HepG2 (cell line): ENCODE results near the gene CRYZL1. TPM values are rescaled to one million over a fixed set of nuclear protein-coding genes. Genes with fewer than 3 reads are reported as not detected.

Experiments used
- CREB1 ChIP-seq, 2 experiments: fragments of 450-650 bp in 1 of 2; IDR thresholded peaks; 2 replicates each; pipeline ENCODE4 v1.6.1; 2016 to 2017; ENCODE audit warnings: control low read depth in 1 of 2, mild to moderate bottlenecking in 1 of 2, missing compliant biosample characterization in 1 of 2, missing genetic modification characterization in 1 of 2
- FOSL1 ChIP-seq: sonication (generic); formaldehyde crosslinking; IDR thresholded peaks from 2 replicates; pipeline ENCODE4 v1.9.0; 2021; ENCODE audit warnings: missing genetic modification reagents, borderline replicate concordance
- FOXK2 ChIP-seq: fragments of 450-650 bp; IDR thresholded peaks from 2 replicates; pipeline ENCODE4 v1.6.1; 2016
- HOXD1 ChIP-seq: sonication (generic); formaldehyde crosslinking; IDR thresholded peaks from 2 replicates; pipeline ENCODE4 v1.5.0; 2020; ENCODE audit warnings: missing genetic modification reagents
- KLF16 ChIP-seq, 2 experiments: sonication (generic) in 1 of 2; formaldehyde crosslinking in 1 of 2; IDR thresholded peaks; 2 replicates each; pipeline versions ENCODE4 v1.6.1 to v1.8.0; 2016 to 2023; ENCODE audit warnings: missing genetic modification reagents in 2 of 2, missing compliant biosample characterization in 1 of 2
- NFKB2 ChIP-seq: sonication (generic); formaldehyde crosslinking; IDR thresholded peaks from 2 replicates; pipeline ENCODE4 v1.4.0; 2020; ENCODE audit warnings: missing genetic modification reagents, borderline replicate concordance
- SKI ChIP-seq: fragments of 450-650 bp; IDR thresholded peaks from one replicate; pipeline ENCODE4 v1.6.1; 2018; ENCODE audit warnings: mild to moderate bottlenecking; ENCODE audit not compliant: partially characterized antibody
- TOE1 ChIP-seq: sonication (generic); formaldehyde crosslinking; IDR thresholded peaks from 2 replicates; pipeline ENCODE4 v1.4.0; 2020; ENCODE audit warnings: mild to moderate bottlenecking, missing genetic modification reagents
- ZNF572 ChIP-seq: sonication (generic); formaldehyde crosslinking; IDR thresholded peaks from 2 replicates; pipeline ENCODE4 v1.5.1; 2020; ENCODE audit warnings: mild to moderate bottlenecking, missing genetic modification reagents
- polyA plus RNA-seq, 8 experiments: library from polyadenylated mRNA; depleted of rRNA in 3 of 8; stranded (reverse) in 7 of 8; unstranded in 1 of 8; fragments of >200 nt; fragmentation: Illumina TruSeq in 4 of 8; extraction: Trizol in 4 of 8; gene quantifications; 2 replicates each; pipeline versions ENCODE4 v1.2.1 to v1.2.3, GENCODE V29; 2011 to 2016; ENCODE audit warnings: low read depth in 4 of 8, missing spikeins in 1 of 8, mixed read lengths in 1 of 8; ENCODE audit not compliant: insufficient read depth in 1 of 8
- total RNA-seq, 5 experiments: library from RNA; depleted of rRNA; stranded (reverse); fragments of >200 nt; fragmentation: Illumina TruSeq; extraction: Trizol; gene quantifications; 2 replicates each; pipeline ENCODE4 v1.2.3, GENCODE V29; 2016; ENCODE audit warnings: low read depth in 1 of 5
- TF ChIP-seq, protein P1 (sequence below): sonication (generic); formaldehyde crosslinking; IDR thresholded peaks from 2 replicates; pipeline ENCODE4 v1.4.0; 2020; ENCODE audit warnings: missing genetic modification reagents
- TF ChIP-seq, protein P2 (sequence below): sonication (generic); formaldehyde crosslinking; IDR thresholded peaks from 2 replicates; pipeline ENCODE4 v1.5.0; 2020; ENCODE audit warnings: mild to moderate bottlenecking, missing genetic modification reagents, borderline replicate concordance
- TF ChIP-seq, protein P3 (sequence below): IDR thresholded peaks from 2 replicates; pipeline ENCODE4 v1.6.1; 2016; ENCODE audit warnings: low read depth, borderline replicate concordance

The CRYZL1 gene
- total and polyA plus RNA-seq, 2 of the 13 experiments (the other 11 are each of a cell fraction or from before 2014, with no cell fraction given): 20.3 to 27.7 TPM

DNA sequence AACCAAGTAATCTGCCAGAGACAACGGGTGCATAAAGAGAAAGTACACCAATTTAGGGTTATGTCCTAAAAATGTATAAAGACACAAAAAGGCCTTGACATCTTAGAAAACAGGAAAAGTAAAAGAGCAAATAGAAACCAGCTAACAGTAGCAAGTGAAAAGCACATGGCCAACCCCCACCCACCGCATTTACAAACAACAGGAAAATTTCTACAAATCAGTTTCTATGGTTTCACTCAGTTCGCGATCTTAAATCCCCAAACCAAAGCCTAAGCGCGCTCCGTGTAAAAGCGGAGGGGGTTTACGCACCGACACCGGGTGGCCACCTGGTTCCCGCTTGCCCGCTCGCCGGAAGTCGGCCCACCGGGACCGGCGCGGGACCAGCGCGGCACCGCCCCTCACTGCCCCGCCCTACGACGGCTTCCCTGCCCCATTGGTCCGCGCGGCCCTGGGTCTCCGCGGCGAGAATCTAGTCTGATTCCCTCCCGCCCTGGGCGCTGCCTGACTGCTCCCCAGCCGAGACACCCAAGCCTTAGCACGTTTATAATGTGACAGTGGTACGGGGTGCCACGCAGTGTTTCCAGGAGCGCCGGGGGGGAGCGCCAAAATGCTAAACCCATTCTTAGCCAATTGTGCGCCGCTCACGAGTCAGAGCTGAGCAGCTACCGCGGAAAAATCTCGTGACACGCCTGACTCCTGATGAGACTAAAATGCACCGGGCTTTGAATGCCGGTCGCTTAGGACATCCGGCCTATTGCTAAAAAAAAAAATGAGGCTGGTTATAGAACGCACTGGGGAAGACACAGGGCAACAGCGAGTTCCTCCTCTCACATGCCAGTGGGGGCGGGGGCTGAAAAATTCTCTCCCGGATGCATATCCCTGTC, 99.5 kb downstream of the CRYZL1 start, which contains the start of gene GART (continued):
- TF ChIP-seq, protein P1, sequence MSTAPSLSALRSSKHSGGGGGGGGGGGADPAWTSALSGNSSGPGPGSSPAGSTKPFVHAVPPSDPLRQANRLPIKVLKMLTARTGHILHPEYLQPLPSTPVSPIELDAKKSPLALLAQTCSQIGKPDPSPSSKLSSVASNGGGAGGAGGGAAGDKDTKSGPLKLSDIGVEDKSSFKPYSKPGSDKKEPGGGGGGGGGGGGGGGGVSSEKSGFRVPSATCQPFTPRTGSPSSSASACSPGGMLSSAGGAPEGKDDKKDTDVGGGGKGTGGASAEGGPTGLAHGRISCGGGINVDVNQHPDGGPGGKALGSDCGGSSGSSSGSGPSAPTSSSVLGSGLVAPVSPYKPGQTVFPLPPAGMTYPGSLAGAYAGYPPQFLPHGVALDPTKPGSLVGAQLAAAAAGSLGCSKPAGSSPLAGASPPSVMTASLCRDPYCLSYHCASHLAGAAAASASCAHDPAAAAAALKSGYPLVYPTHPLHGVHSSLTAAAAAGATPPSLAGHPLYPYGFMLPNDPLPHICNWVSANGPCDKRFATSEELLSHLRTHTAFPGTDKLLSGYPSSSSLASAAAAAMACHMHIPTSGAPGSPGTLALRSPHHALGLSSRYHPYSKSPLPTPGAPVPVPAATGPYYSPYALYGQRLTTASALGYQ (CRISPR knock-in tag): peak; percentile 49; the same call in 1 of the 2 replicates
- no peak for TF ChIP-seq FOXK2
- TF ChIP-seq HOXD1 (CRISPR knock-in tag): no peak
- TF ChIP-seq, protein P2, sequence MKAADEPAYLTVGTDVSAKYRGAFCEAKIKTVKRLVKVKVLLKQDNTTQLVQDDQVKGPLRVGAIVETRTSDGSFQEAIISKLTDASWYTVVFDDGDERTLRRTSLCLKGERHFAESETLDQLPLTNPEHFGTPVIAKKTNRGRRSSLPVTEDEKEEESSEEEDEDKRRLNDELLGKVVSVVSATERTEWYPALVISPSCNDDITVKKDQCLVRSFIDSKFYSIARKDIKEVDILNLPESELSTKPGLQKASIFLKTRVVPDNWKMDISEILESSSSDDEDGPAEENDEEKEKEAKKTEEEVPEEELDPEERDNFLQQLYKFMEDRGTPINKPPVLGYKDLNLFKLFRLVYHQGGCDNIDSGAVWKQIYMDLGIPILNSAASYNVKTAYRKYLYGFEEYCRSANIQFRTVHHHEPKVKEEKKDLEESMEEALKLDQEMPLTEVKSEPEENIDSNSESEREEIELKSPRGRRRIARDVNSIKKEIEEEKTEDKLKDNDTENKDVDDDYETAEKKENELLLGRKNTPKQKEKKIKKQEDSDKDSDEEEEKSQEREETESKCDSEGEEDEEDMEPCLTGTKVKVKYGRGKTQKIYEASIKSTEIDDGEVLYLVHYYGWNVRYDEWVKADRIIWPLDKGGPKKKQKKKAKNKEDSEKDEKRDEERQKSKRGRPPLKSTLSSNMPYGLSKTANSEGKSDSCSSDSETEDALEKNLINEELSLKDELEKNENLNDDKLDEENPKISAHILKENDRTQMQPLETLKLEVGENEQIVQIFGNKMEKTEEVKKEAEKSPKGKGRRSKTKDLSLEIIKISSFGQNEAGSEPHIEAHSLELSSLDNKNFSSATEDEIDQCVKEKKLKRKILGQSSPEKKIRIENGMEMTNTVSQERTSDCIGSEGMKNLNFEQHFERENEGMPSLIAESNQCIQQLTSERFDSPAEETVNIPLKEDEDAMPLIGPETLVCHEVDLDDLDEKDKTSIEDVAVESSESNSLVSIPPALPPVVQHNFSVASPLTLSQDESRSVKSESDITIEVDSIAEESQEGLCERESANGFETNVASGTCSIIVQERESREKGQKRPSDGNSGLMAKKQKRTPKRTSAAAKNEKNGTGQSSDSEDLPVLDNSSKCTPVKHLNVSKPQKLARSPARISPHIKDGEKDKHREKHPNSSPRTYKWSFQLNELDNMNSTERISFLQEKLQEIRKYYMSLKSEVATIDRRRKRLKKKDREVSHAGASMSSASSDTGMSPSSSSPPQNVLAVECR (CRISPR knock-in tag): peak; percentile 84; the same call in 1 of the 2 replicates
- TF ChIP-seq SKI: no peak
- TF ChIP-seq TOE1 (CRISPR knock-in tag): no peak
- TF ChIP-seq, protein P3, sequence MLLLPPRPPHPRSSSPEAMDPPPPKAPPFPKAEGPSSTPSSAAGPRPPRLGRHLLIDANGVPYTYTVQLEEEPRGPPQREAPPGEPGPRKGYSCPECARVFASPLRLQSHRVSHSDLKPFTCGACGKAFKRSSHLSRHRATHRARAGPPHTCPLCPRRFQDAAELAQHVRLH (CRISPR knock-in tag): no peak
- TF ChIP-seq KLF16 (CRISPR knock-in tag; IDR thresholded peaks at IDR 0.05): no peak; a peak in 2 of 4 replicates
- no peak for TF ChIP-seq FOSL1 (CRISPR knock-in tag)
- TF ChIP-seq ZNF572 (CRISPR knock-in tag): no peak
- no peak for TF ChIP-seq CREB1 (IDR thresholded peaks at IDR 0.05)
- TF ChIP-seq CREB1 (CRISPR knock-in tag; IDR thresholded peaks at IDR 0.05): no peak
- TF ChIP-seq NFKB2 (CRISPR knock-in tag): peak; percentile 53
